Right cardiac atrium (tissue), 5 donors: Measurements from ENCODE around the gene SNED1. TPM values are rescaled to one million over a fixed set of nuclear protein-coding genes. Genes with fewer than 3 reads are reported as not detected.
"Not testable (repeated sequence)": the region's sequence is repeated elsewhere in the genome, so short reads cannot be mapped to it uniquely, and the experiment has no call there.

ENCODE experiments used
- ATAC-seq, 2 donors: fragments of 200-7000 bp; cut with Tn5 transposase; one replicate each; pipeline versions ENCODE4 v1.8.0 to v1.9.1; 2020; ENCODE audit warnings: moderate library complexity in 2 of 2, mild to moderate bottlenecking in 1 of 2
- DNase-seq, 3 donors: peaks; one replicate each; pipeline ENCODE4 v3.0.0-alpha.2; 2020
- H3K27ac ChIP-seq: one replicate; pipeline ENCODE4 v1.5.1; 2013; ENCODE audit warnings: mild to moderate bottlenecking, low read length, control low read depth, moderate library complexity
- H3K27me3 ChIP-seq: one replicate; pipeline ENCODE4 v1.6.1; 2013; ENCODE audit not compliant: control insufficient read depth, insufficient read depth
- H3K4me1 ChIP-seq: one replicate; pipeline ENCODE4 v1.6.1; 2013; ENCODE audit warnings: low read length; ENCODE audit not compliant: control insufficient read depth, insufficient read depth
- H3K4me3 ChIP-seq: one replicate; pipeline ENCODE4 v1.5.1; 2013; ENCODE audit warnings: low read length, control low read depth
- H3K9me3 ChIP-seq: one replicate; pipeline ENCODE4 v1.6.1; 2013; ENCODE audit warnings: low read length; ENCODE audit not compliant: control insufficient read depth
- WGBS: extraction: QIAGEN DNeasy Blood & Tissue Kit; methylation state at CpG from one replicate; pipeline ENCODE4 v1.1.7; 2013; 5-methylcytosine and 5-hydroxymethylcytosine counted together
- intact Hi-C, 4 donors: fragments of 100-400 bp; cut with DNase I; formaldehyde crosslinking; loops; one replicate each; pipeline versions ENCODE4 v1.11.0 to v1.14.0; 2022 to 2023
- polyA plus RNA-seq: library from polyadenylated mRNA; stranded (reverse); fragments of 200-250 nt; gene quantifications from one replicate; pipeline ENCODE4 v1.2.3, GENCODE V29; 2013
- total RNA-seq, 4 donors: library from RNA; stranded (reverse); fragmentation: NEBNext Ultra II Directional; extraction: Animal tissue kit (Norgen Biotek cat#: 25700); gene quantifications; one replicate each; pipeline ENCODE4 v1.2.1, GENCODE V29; 2021
- donor health status: healthy with polysubstance abuse.
- donor health status: DM: no; HTN: yes; CAD: no.
- donor health status: DM: no; HTN: no; CAD: no.
- donor health status: DM: no; HTN: yes; CAD: no; lungs with severe emphysema.
- donor health status: DM: yes; HTN: yes; CAD: no.

SNED1 gene
- total and polyA plus RNA-seq, 5 donors, result 6.7 to 19.2 (median 15.8) TPM

- ATAC-seq (no peak), DNase-seq (peak; percentile 10 to 65 (median 49))
- H3K27ac ChIP-seq, result no peak overlapping the region
- H3K4me3 ChIP-seq, result no peak overlapping the region
- no peaks in the 10 kb centered on the region for H3K4me1 ChIP-seq
- H3K27me3 ChIP-seq, result no peaks in the 10 kb centered on the region
- intact Hi-C loops, result no loop called here
- 90% methylated on average over 32 of the region's 32 CpGs for WGBS
- H3K9me3 ChIP-seq, result no peaks in the 10 kb centered on the region
Observed at GRCh38 chr2:240966906-240967680, 31.3 kb upstream of the SNED1 start.

- DNase-seq, result peak; percentile 15 to 49 (median 49)
Observed at GRCh38 chr2:240967681-240968621, 30.5 kb upstream of the SNED1 start.

GRCh38 chr2:240968731-240969624 is 29.4 kb upstream of the SNED1 start:
- DNase-seq, result peak; percentile 70 to 84 (median 81)
- H3K27ac ChIP-seq, result no peak overlapping the region
- peak; percentile 32 to 61 for ATAC-seq

More at GRCh38 chr2:240967681-240968621, 30.5 kb upstream of the SNED1 start:
- no peaks in the 10 kb centered on the region for H3K27me3 ChIP-seq
- no peak overlapping the region for H3K4me3 ChIP-seq
- no peak for ATAC-seq
- no peaks in the 10 kb centered on the region for H3K9me3 ChIP-seq
- H3K27ac ChIP-seq, result no peak overlapping the region
- intact Hi-C loops, result no loop called here
- H3K4me1 ChIP-seq, result peaks cover 2% of the 10 kb centered on the region
- 93% methylated on average over 34 of the region's 34 CpGs for WGBS

DNA sequence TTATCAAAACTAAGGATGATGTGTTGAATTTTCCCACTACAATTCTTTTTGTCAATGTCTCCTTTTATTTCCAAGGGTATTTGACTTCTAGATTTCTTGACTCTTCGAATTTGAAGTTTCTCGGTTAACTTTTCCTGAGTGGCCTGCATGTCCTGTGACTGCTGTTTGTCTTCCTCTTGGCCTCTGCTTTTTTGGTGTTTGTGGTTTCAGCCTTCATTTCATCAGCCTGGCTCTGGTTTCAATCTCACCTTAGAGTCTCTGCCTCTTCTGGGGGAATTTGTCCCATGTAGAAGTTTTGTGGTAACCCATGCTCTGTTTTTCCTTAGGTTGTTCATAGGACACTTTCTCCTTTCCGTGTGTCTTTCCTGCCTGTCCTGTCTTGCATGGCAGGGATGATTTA is 28.3 kb upstream of the SNED1 start:
- Histone ChIP-seq H3K27ac (no peak overlapping the region), H3K4me3 (no peak overlapping the region), H3K4me1 (peaks cover 2% of the 10 kb centered on the region), H3K27me3 (no peaks in the 10 kb centered on the region), H3K9me3 (no peaks in the 10 kb centered on the region)
- ATAC-seq (no peak), DNase-seq (no peak)
- intact Hi-C loops, result no loop called here
- WGBS, result 83% methylated on average over 3 of the region's 3 CpGs

More at GRCh38 chr2:240968731-240969624, 29.4 kb upstream of the SNED1 start:
- H3K4me3 ChIP-seq, result no peak overlapping the region
- H3K27me3 ChIP-seq, result no peaks in the 10 kb centered on the region
- H3K4me1 ChIP-seq, result peaks cover 2% of the 10 kb centered on the region
- no peaks in the 10 kb centered on the region for H3K9me3 ChIP-seq
- intact Hi-C loops, result no loop called here
- WGBS, result 73% methylated on average over 15 of the region's 15 CpGs

DNA sequence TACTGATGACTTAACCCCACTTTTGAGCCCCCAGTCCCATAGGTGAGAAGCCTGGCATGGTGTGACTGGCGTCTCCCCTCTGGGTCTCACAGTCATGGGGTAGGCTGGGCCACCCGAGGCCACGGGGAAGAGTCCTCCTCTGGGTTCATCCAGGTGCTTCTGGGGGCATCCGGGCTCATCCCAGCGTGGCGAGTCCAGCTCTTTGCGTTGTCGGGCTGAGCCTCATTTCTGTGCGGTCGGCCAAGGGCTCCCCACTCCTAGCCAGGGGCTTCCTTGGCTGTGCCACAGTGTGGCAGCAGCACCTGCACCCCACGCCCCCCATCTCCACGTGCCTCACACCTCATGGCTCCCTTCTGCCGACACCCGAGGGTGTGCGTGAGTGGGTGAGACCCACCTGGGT is 27.6 kb upstream of the SNED1 start:
- Histone ChIP-seq H3K4me3 (no peak overlapping the region), H3K4me1 (peaks cover 2% of the 10 kb centered on the region), H3K27ac (no peak overlapping the region), H3K9me3 (no peaks in the 10 kb centered on the region), H3K27me3 (no peaks in the 10 kb centered on the region)
- intact Hi-C loops, result no loop called here
- DNase-seq (peak; percentile 10 to 52 (median 32)), ATAC-seq (no peak)
- 93% methylated on average over 15 of the region's 15 CpGs for WGBS

DNA sequence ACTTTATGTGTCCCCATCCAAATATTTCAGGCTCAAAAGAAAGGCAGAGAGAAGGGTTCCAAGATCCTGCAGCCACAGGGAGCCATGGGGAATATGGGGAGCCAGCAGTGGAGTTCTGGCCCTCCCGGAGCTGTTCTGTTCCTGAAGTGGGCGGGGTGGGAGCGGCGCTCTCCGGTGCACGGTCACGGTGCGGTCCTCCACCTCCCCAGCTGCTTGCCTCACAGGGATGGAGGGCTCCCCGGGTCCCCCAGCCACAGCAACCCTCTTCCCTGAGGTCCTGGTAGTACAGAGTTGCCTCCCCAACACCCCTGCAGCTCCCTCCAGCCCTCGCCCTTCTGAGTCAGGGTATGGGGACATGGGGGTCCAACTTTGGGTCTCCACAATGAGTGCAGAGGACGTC is 26.2 kb upstream of the SNED1 start:
- Histone ChIP-seq H3K4me3 (no peak overlapping the region), H3K9me3 (no peaks in the 10 kb centered on the region), H3K4me1 (peaks cover 2% of the 10 kb centered on the region), H3K27ac (no peak overlapping the region), H3K27me3 (no peaks in the 10 kb centered on the region)
- DNase-seq (peak; percentile 34 to 60 (median 55)), ATAC-seq (peak; percentile 24 to 38)
- intact Hi-C loops, result no loop called here
- 65% methylated on average over 11 of the region's 11 CpGs for WGBS

DNA sequence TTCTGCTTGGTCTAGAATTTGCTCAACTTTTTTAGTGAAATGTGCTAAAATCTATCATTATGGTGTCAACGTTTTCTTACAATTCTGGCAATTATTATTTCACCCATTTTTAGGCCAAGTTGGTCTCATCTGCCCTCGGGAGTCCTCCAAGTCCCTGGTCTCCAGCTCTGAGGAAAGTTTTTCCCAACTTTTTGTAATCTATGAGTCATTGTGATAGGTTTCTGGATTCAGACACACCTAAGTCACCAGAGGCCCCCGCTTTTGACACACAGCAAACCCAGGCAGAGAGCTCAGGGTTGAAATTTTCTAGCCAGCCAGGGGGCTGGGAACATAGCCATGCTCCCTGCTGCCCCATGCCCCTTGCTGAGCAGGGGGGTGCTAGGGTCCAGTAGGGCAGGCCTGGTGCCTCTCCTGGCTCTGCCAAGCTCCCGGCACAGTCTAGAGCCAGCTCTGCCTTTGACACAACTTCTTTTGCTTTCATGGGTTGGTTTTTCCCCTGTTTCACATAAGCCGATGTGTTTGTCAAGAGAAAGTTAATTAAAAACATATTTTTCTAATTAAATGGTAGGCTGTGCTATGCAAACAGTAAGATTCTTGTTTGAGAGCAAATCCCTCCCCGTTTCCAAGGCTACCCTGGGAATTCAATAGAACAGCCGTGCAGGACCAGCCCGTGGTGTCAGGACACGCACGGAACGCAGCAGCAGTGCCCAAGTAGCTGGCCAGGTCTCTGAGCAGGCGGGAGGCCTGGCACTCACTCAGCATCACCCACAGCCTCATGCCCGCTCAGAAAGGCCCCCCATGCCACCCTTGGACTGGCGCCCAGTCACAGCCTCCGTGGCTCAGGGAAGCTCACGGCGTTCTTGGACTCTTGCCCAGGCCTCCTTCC is 25.5 kb upstream of the SNED1 start:
- peak; percentile 18 to 61 (median 55) for DNase-seq

DNA sequence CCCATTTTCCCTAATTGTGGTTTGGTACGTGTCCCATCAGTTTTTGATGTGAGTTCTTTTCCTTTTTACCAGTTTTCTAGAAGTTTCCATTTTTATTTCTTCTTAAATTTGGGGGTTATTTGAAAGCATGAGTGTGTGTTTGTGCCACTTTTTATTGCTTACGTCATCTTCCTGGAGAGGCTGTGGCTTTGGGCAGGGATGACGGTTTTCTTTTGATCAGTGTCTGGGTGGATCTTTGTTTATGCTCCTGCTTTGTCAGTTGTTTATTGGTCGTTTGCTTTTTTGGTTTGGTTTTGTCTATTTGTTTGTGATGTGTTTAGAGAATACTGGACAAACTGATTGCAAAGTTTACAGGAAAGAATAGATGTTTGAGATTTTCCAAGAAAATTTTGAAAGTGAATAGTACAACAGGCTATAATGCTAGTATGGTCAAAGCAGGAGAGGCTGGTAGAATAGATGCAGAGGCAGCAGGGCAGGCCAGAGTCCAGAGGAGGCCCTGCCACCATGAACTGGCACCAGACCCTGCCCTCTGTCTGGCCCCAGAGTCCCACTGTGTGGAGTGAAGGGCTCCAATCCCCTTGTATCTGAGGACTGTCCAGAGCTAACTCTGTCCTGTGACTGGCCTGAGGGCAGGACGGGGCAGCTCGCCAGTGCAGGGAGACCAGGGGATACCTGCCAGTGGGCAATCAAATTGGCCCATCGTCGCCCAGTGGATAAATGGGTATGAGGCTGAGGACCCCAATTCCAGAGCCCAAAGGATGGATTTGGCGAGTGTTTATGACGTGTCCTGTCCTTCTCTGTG is 23.4 kb upstream of the SNED1 start:
- no peaks in the 10 kb centered on the region for H3K27me3 ChIP-seq
- ATAC-seq (peak in 1 of 2 donors; percentile 22), DNase-seq (peak in 2 of 3 donors; percentile 2 to 24)
- H3K27ac ChIP-seq, result no peak overlapping the region
- no peak overlapping the region for H3K4me3 ChIP-seq
- no peaks in the 10 kb centered on the region for H3K9me3 ChIP-seq
- peaks cover 2% of the 10 kb centered on the region for H3K4me1 ChIP-seq
- 72% methylated on average over 10 of the region's 10 CpGs for WGBS
- intact Hi-C loops, result no loop called here

More for the DNA sequence above, 25.5 kb upstream of the SNED1 start:
- no peak overlapping the region for H3K27ac ChIP-seq
- no peaks in the 10 kb centered on the region for H3K9me3 ChIP-seq
- intact Hi-C loops, result no loop called here
- no peak overlapping the region for H3K4me3 ChIP-seq
- no peaks in the 10 kb centered on the region for H3K27me3 ChIP-seq
- WGBS, result 67% methylated on average over 17 of the region's 17 CpGs
- peaks cover 2% of the 10 kb centered on the region for H3K4me1 ChIP-seq
- peak in 1 of 2 donors; percentile 16 for ATAC-seq

DNA sequence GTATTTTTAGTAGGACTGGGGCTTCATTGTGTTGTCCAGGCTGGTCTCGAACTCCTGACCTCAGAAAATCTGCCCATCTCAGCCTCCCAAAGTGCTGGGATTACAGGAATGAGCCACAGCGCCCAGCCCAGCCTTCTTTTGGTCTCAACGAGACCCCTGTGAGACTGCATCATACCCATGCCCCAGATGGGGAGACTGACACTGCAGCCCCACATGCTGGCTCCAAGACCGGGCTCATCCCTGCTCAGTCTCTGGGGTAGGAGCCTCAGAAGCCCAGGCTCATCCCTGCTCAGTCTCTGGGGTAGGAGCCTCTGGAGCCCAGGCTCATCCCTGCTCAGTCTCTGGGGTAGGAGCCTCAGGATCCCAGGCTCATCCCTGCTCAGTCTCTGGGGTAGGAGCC is 22.5 kb upstream of the SNED1 start:
- H3K27ac ChIP-seq, H3K4me3 ChIP-seq, H3K4me1 ChIP-seq, H3K9me3 ChIP-seq, intact Hi-C loops, ATAC-seq, H3K27me3 ChIP-seq: not testable (repeated sequence)
- 71% methylated on average over 4 of the region's 4 CpGs for WGBS
- DNase-seq, result peak in 1 of 3 donors; percentile 2
